Chondrocyte (in vitro differentiated cells): ENCODE measurements around the gene CDHR5. TPM values are rescaled to one million over a fixed set of nuclear protein-coding genes. Genes with fewer than 3 reads are reported as not detected.

Experiments
- DNase-seq: peaks from one replicate; pipeline ENCODE4 v3.0.0; 2021; ENCODE audit warnings: mixed read lengths, low spot score
- H3K27ac Mint-ChIP-seq: one replicate; pipeline ENCODE4 v1.8.0; 2021; ENCODE audit warnings: mild to moderate bottlenecking, moderate library complexity, mixed read lengths; ENCODE audit not compliant: unreplicated experiment
- H3K27me3 Mint-ChIP-seq: 2 replicates; pipeline ENCODE4 v1.8.0; 2021; ENCODE audit warnings: low read depth, mixed read lengths
- H3K36me3 Mint-ChIP-seq: 2 replicates; pipeline ENCODE4 v1.8.0; 2021; ENCODE audit warnings: low read depth, mixed read lengths
- H3K4me1 Mint-ChIP-seq: 2 replicates; pipeline ENCODE4 v1.8.0; 2021; ENCODE audit warnings: low read depth, mild to moderate bottlenecking, mixed read lengths
- H3K4me3 Mint-ChIP-seq: one replicate; pipeline ENCODE4 v1.8.0; 2021; ENCODE audit warnings: mild to moderate bottlenecking, moderate library complexity, mixed read lengths; ENCODE audit not compliant: unreplicated experiment
- H3K9me3 Mint-ChIP-seq: 2 replicates; pipeline ENCODE4 v1.8.0; 2021; ENCODE audit warnings: low read depth, mixed read lengths
- total RNA-seq: library from RNA; stranded (reverse); gene quantifications from 3 replicates; pipeline ENCODE4 v1.2.1, GENCODE V29; 2021
- TF ChIP-seq, protein P1 (sequence below): fragments of 200-600 bp; sonication (generic); IDR thresholded peaks from 2 replicates; pipeline ENCODE4 v1.5.0; 2021; ENCODE audit warnings: antibody characterized with exemption, mild to moderate bottlenecking, moderate library complexity

The CDHR5 gene
- total RNA-seq, 1 donor from 2014 or later, result not detected

- no peak for DNase-seq
- H3K27ac Mint-ChIP-seq, result no peak overlapping the region
- H3K4me3 Mint-ChIP-seq, result no peak overlapping the region
- H3K4me1 Mint-ChIP-seq, result peaks cover 14% of the 10 kb centered on the region
- TF ChIP-seq, protein P1, sequence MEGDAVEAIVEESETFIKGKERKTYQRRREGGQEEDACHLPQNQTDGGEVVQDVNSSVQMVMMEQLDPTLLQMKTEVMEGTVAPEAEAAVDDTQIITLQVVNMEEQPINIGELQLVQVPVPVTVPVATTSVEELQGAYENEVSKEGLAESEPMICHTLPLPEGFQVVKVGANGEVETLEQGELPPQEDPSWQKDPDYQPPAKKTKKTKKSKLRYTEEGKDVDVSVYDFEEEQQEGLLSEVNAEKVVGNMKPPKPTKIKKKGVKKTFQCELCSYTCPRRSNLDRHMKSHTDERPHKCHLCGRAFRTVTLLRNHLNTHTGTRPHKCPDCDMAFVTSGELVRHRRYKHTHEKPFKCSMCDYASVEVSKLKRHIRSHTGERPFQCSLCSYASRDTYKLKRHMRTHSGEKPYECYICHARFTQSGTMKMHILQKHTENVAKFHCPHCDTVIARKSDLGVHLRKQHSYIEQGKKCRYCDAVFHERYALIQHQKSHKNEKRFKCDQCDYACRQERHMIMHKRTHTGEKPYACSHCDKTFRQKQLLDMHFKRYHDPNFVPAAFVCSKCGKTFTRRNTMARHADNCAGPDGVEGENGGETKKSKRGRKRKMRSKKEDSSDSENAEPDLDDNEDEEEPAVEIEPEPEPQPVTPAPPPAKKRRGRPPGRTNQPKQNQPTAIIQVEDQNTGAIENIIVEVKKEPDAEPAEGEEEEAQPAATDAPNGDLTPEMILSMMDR, result no peak
- no peaks in the 10 kb centered on the region for H3K27me3 Mint-ChIP-seq
- H3K36me3 Mint-ChIP-seq, result peaks cover 2% of the 10 kb centered on the region
- no peaks in the 10 kb centered on the region for H3K9me3 Mint-ChIP-seq
Measured at GRCh38 chr11:641806-642370, 17.1 kb upstream of the CDHR5 start.

DNA sequence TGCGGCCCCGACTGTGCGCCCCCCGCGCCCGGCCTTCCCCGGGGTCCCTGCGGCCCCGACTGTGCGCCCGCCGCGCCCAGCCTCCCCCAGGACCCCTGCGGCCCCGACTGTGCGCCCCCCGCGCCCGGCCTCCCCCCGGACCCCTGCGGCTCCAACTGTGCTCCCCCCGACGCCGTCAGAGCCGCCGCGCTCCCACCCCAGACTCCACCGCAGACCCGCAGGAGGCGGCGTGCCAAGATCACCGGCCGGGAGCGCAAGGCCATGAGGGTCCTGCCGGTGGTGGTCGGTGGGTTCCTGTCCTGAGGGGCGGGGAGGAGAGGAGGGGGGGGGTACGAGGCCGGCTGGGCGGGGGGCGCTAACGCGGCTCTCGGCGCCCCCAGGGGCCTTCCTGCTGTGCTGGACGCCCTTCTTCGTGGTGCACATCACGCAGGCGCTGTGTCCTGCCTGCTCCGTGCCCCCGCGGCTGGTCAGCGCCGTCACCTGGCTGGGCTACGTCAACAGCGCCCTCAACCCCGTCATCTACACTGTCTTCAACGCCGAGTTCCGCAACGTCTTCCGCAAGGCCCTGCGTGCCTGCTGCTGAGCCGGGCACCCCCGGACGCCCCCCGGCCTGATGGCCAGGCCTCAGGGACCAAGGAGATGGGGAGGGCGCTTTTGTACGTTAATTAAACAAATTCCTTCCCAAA is 15.4 kb upstream of the CDHR5 start:
- TF ChIP-seq, protein P1, result no peak
- Mint-ChIP-seq H3K36me3 (peaks cover 2% of the 10 kb centered on the region), H3K4me1 (peaks cover 14% of the 10 kb centered on the region), H3K4me3 (no peak overlapping the region), H3K27ac (peak overlapping the region; percentile 41), H3K27me3 (no peaks in the 10 kb centered on the region), H3K9me3 (no peaks in the 10 kb centered on the region)
- no peak for DNase-seq

DNA sequence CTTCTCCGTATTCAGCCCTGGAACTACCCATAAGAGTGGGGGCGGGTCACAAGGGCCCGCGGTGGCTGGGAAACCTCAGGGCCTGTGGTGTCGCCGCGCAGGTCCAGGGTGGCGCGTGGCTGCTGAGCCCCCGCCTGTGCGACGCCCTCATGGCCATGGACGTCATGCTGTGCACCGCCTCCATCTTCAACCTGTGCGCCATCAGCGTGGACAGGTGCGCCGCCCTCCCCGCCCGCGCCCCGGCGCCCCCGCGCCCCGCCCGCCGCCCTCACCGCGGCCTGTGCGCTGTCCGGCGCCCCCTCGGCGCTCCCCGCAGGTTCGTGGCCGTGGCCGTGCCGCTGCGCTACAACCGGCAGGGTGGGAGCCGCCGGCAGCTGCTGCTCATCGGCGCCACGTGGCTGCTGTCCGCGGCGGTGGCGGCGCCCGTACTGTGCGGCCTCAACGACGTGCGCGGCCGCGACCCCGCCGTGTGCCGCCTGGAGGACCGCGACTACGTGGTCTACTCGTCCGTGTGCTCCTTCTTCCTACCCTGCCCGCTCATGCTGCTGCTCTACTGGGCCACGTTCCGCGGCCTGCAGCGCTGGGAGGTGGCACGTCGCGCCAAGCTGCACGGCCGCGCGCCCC is 14.7 kb upstream of the CDHR5 start:
- no peak for DNase-seq
- TF ChIP-seq, protein P1, result no peak
- Mint-ChIP-seq H3K27me3 (no peaks in the 10 kb centered on the region), H3K4me1 (peaks cover 14% of the 10 kb centered on the region), H3K4me3 (no peak overlapping the region), H3K9me3 (no peaks in the 10 kb centered on the region), H3K36me3 (peaks cover 2% of the 10 kb centered on the region), H3K27ac (no peak overlapping the region)

DNA sequence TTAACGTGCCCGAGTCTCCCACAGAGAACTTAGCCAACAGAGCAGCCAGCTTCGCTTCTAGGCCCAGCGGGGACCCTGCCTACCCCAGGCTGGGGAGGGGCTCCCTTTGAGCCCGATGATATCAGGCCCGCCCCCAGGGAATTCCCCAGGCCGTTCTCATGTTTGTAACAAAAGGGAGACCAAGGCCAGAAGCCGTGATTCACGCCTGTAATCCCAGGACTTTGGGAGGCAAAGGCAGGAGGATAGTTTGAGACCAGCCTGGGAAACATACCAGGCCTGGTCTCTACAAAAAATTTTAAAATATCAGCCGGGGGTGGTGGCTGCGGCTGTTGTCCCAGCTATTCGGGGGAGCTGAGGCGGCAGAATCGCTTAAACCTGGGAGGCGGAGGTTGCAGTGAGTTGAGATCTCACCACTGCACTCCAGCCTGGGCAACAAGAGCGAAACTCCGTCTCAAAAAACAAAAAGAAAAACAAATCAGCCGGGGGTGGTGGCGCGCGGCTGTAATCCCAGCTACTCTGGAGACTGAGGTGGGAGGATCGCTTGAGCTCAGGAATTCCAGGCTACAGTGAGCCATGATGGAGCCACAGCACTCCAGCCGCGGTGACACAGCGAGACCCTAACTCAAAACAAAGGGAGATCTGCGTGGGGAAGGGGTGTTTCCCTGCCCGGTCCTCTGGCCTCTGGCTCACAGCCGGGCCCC is 14.0 kb upstream of the CDHR5 start:
- H3K4me3 Mint-ChIP-seq, result no peak overlapping the region
- no peak for DNase-seq
- TF ChIP-seq, protein P1, result no peak
- H3K9me3 Mint-ChIP-seq, result no peaks in the 10 kb centered on the region
- no peaks in the 10 kb centered on the region for H3K27me3 Mint-ChIP-seq
- H3K36me3 Mint-ChIP-seq, result no peaks in the 10 kb centered on the region
- peaks cover 14% of the 10 kb centered on the region for H3K4me1 Mint-ChIP-seq
- peak overlapping the region; percentile 45 for H3K27ac Mint-ChIP-seq
